GM04504 (cell line): Measurements from ENCODE around the gene TMEM41A.

ENCODE experiments used
- DNase-seq: peaks from one replicate; pipeline ENCODE4 v3.0.0-alpha.2; 2012; ENCODE audit warnings: low read depth

The TMEM41A gene

DNA sequence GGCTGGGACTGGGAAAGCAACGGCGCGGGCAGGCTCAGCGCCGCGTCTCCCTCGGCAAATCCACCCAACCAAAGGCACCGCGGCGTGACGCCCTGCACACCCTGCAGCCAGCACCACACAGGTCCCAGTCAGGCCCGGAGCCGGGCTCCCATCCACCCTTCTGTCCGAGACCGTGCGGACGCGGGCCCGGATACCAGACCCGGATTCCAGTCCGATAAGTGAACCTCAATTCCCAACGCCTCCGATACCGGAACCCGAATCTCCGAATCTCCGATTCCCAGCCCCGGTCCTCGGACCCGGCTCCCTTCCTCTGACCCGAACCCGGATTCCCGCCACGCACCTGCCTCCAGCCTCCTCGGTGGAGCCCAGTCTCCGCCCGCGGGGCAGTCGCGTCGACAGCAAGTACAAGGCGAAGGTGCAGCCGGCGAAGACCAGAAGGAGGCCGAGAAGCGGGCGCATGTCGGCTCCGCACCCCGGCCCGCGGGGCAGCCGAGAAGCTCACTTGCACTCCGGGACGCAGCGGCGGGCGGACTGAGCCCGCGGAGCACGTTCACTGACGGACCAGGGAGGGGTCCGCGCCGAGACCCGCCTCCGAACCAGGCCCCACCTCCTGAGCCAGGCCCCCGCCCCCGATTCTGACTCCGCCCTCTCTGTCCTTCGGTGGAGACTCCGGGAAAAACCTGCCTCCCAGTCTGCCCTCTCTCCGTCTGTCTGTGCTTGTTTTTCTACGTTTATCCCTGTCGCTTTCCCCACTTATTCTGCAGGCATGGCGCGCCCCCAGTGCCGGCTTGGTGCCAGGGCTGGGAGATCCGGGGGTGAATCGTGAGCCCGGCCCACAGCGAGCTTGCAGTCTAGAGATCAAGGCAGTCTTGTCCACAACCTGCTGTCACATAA, at the start of gene TMEM41A:
TSS of gene TMEM41A (minus strand) at position 533 of the 894 bp plus-strand sequence. CDS start at position 459, 74 bp downstream.
- DNase-seq = peak; percentile 72

DNA sequence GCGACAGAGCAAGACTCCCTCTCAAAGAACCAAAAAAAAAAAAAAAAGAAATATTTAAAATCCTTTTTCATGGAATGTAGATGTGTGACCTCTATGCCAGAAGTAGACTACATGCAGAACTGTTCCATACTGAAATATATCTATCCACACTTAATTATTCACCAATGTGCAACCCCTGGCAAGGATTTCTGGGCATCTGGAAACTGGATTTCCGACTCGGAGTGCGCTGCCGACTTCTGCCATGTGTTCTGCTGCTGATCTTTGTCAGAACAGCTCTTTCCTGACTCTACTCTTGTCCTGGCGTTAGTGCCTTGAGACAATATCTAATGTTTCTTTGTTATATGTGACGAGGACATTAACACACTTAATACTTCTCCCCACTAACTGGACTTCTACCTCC, 41.9 kb upstream of the TMEM41A start:
- no peak for DNase-seq

- DNase-seq = no peak
These were observed 41.1 kb upstream of the TMEM41A start for GRCh38 chr3:185539934-185540333.

- DNase-seq = peak; percentile 55
These were observed 38.6 kb upstream of the TMEM41A start for GRCh38 chr3:185537369-185537970.

- DNase-seq = no peak
These were observed 35.7 kb upstream of the TMEM41A start for GRCh38 chr3:185534511-185534910.

GRCh38 chr3:185532901-185533300, 34.1 kb upstream of the TMEM41A start:
- no peak for DNase-seq

GRCh38 chr3:185530856-185531255, 32.0 kb upstream of the TMEM41A start:
- no peak for DNase-seq

DNA sequence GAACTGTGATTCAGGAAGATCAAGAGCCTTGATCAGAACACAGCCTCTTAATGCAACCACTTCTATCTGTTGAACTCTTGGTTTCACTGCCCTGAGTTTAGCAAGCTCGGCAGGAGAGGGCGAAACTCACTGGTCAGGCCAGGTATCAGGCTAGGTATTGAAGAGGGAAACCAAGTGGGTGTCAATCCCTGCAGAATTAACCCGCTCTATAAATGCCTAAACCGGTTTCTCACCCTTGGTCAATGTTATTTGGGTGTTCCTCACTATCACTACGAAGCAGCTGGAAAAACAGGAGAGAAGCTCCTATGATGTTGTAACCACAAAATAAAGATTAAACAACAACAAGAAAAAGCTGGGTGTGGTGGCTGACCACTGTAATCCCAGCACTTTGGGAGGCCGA, 29.7 kb upstream of the TMEM41A start:
- no peak for DNase-seq

DNA sequence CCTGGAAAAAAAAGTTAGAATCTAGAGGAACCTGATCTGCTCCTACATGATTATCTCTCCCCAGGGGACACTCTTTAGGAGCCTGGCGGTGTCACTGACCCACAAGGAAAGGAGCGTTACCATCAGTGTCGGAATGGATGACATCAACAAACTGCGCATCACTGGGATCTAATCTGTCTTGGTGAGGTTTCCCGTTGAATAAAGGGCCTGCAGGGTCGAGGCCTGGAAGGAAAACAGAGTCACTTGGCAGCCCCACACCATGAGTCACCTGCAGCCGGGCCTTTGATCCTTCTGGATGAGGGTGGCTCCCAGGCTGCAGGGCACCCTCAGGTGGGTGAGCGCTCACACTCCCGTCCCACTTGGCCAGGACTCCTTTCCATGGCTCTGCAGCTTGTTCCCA, 28.5 kb upstream of the TMEM41A start:
- DNase-seq = no peak

GRCh38 chr3:185526349-185526951, 27.6 kb upstream of the TMEM41A start:
- DNase-seq = no peak

GRCh38 chr3:185521349-185522138, 22.7 kb upstream of the TMEM41A start:
- no peak for DNase-seq

DNA sequence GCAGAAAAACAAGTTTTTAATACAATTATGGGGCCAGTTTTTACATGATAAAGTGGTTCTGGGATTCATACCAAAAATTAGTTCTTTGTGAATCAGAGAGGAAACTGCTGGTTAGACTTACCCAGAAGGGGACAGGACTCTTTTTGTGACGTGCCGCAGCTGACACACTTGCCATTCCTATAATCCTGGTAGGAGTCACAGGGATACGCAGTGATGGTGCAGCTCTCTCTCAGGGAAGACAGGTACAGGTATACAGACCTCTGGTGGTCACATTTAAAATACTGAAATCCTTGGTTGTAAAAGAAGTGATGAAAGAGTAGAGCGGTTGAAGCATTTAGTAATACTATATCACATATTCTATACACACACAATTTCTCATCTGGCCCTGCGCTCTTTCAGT, 20.2 kb upstream of the TMEM41A start:
- no peak for DNase-seq

GRCh38 chr3:185517387-185518130, 18.7 kb upstream of the TMEM41A start:
- no peak for DNase-seq

- no peak for DNase-seq
These were observed 12.9 kb upstream of the TMEM41A start for GRCh38 chr3:185511711-185512110.

- no peak for DNase-seq
These were observed 9.6 kb upstream of the TMEM41A start for GRCh38 chr3:185508335-185508991.

DNA sequence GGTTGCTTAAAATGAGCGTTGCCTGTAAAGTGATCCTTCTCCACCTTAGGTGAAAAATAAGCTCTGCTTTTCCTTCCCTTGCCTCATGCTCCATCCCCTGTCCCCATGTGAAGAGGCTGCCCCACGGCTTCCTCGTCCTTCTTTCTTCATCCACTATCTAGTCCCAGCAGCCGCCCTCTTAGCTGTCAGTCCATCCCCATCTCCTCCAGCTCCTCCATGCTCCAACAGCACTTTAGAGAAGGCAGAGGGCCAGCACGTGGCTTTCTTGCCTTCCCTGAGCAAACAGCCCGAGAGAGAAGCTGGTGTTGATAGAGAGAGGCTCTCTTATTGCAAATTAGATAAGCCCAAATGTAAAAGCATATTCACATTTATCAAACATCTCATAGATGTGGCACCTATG, 9.0 kb upstream of the TMEM41A start:
- DNase-seq = no peak

GRCh38 chr3:185504636-185505035, 5.8 kb upstream of the TMEM41A start:
- DNase-seq = no peak

DNA sequence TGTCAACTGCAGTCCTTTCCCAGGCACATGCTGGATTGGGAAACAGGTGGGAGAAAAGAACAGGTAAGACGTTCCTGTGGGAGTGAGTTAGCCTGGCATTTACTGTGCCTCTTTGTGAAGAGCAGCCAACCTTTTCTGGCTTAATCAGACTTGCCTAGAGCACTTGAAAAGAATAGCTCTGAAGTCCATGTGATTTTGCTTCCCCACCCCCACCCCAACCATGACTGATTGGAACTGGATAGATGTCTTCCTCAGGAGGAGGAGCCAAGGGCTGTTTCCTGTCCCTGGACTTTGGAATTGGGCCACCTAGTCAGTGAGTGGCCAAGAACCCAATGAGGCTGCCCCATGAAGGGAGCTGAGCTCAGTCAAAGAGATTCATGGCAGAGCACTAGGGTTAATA, 4.7 kb upstream of the TMEM41A start:
- no peak for DNase-seq

DNA sequence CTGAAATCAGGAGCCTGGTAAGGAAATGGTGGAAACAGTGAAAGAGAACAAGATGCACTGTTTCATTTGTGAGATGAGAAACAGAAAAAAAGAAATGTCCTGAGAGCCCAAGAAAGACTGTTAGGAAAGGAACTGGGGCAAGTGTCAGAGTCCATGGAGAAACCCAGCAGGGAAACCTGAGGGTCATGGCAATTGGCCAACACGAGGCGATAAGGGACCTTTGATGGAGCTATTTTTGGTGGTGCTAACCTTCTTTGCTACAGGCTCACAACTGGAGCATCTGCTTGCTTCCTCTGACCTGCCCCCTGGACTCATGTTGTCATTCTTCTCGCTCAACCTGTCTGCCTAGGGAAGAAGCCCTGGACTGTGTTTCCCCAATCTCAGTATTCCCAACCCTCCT, 4.2 kb upstream of the TMEM41A start:
- no peak for DNase-seq

DNA sequence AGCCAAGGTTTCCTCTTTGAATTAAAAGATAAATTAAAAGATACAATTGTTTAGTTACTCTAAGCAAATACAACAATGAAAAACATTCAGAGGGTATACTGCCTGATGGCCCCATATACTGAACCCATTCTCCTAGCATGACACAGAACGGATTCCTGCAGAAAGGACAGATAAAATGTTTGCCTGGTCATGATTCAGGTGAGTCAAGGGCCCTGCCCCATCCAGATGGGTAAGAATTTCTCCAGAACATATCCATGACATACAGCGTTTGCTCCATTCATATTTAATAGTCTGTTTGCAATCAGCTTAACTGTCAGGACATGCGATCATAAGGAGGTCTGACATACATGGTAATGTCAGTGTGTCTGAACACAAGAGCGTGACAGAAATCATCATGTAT, 8.6 kb downstream of the TMEM41A start:
- DNase-seq = no peak

DNA sequence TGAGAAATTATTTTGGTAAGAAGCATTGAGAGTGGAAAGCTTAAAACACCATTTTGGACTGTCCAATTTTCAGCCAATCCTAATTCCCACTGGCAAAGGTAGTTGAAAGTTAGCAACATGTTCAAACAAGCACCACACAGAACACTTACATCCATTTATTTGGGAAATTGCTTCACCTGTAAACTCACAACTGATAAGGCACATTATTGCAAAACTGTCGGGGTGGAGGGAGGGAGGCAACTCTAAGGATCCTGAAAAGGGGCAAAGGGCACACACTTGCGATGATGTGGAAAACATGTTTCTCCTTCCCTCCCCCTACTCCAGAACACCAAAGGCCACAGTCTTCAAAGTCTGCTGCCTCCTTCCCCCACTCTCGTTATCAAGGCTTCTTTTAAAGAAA, 9.4 kb downstream of the TMEM41A start:
- no peak for DNase-seq
